ENCODE measurements around the gene SAP130.
A peak's percentile ranks its signal among the peaks of the same experiment; 100 is the strongest.

SAP130 gene

DNA sequence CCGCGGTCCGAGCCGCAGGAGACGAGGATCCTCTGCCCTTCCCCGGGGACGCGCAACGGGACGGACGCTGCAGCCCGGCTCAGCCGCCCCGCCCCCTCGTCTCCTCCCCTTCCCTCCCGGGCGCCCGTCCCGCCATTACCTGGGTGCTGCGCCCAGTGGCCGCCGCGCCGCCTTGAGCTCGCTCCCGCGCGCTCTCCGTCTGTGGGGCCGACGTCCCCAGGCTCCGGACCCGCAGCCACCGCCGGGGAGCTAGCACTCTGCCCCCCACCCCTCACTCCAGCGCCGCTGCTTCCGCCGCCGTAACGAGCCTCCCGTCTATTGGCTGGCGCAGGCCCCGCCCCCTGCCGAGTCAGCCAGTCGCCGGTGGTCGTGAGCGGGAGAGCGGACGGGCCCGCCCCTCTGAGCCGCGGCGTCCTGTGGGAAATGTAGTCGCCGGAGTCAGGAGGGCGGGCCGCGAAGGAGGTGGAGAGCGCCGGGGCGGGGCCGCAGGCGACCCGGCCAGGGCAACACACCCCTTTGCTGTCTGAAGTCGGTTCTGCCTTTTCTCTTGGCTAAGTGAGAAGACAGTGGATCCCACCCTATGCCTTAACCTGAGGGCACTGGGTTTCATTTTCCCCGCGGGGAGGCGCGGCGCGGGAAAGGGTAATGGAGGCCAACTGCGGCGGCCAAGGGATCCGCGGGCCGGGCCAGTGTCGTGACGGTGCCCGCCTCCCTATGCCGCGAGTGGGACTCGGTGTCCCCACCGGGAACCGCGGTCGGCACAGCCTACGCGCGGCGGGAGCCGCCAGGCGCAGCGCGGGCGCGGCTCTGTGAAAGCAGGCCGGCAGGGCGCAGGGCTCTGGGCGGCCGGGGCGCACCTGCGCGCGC, at the start of gene SAP130:
TSS of gene SAP130 (minus strand) at position 259 of the 867 bp plus-strand sequence. CDS start 1,767 bp downstream, outside the sequence.
- peak; percentile 85 for DNase-seq (ENCODE audit: low read depth)

DNA sequence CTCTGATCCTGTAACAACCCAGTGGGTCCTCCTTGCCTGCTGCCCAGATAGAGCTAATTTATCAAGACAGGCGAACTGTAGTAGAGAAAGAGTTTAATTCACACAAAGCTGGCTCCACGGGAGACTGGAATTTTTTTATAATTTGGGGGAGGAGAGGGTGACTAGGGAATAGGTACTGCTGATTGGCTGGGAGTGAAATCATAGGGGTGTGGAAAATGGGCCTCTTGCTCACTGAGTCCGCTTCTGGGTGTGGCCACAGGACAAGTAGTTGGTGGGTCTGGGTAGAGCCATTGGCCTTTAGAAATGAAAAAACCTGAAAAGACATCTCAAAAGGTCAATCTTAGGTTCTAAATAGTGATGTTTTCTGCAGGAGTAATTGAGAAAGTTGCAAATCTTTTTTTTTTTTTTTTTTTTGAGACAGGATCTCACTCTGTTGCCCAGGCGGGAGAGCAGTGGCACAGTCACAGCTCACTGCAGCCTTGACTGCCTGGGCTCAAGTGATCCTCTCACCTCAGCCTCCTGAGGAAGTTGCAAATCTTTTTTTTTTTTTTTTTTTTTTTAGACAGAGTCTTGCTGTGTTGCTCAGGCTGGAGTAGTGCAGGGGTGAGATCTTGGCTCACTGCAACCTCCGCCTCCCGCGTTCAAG, 48.7 kb upstream of the SAP130 start:
- DNase-seq (ENCODE audit: low read depth) = no peak

DNA sequence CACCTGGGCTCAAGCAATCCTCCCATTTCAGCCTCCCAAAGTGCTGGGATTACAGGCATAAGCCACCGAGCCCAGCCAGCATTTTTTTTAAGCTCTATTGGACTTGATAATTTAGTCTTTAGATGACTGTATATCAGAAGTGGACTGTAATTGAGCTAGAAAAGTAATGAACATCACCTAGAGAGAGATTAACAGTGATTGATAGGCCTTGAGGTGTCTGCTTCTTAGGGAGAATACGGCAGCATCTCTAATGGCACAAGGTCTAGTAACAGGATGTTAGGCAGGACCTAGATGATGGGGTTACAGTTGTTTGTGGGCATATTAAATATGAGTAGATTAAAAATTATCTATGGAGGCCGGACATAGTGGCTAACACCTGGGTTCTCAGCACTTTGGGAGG, 45.4 kb upstream of the SAP130 start:
- DNase-seq (ENCODE audit: low read depth) = no peak

DNA sequence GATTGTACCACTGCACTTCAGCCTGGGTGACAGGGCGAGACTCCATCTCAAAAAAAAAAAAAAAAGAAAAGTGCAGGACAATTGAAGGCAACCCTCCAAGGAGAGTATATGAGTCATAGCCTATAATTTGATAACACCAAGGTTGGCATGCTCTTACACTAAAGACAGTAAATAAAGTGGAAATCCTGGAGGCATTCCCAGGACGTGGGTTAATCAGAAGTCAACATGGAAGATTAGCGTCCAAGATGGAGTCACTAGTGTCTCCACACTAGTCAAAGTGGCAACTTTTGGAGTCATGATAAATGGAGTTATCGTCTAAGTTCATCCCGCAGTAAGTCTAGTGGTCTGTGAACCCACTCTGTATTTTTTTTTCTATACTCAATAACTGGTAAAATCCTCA, 41.9 kb upstream of the SAP130 start:
- DNase-seq (ENCODE audit: low read depth) = no peak

DNA sequence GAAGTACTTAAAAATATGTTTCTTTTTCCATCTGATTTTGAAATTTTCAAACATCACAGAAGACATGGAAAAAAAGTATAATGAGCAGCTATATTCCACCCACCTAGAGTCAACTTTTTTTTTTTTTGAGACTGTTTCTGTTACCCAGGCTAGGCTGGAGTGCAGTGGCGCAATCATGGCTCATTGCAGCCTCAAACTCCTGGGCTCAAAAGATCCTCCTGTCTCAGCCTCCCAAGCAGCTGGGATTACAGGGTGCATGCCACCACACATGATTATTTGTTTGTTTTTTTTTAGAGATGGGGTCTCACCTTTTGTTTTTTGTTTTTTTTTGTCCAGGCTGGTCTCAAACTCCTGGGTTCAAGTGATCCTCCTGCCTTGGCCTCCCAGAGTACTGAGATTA, 36.5 kb upstream of the SAP130 start:
- DNase-seq (ENCODE audit: low read depth) = no peak

DNA sequence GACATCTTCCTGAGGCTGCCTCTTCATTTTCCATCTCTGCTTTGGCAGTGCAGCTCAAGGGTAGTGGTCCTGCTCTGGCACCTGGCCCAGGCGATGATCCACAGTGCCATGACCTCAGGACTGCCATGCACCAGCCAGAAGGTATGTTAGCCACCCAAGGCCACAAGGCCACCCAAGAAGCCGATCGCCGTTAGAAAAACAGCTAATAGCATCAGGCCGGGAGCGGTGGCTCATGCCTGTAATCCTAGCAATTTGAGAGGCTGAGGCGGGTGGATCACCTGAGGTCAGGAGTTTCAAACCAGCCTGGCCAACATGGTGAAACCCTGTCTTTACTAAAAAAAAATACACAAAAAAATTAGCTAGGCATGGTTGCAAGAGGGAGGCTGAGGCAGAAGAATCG, 34.7 kb upstream of the SAP130 start:
- DNase-seq (ENCODE audit: low read depth) = no peak

DNA sequence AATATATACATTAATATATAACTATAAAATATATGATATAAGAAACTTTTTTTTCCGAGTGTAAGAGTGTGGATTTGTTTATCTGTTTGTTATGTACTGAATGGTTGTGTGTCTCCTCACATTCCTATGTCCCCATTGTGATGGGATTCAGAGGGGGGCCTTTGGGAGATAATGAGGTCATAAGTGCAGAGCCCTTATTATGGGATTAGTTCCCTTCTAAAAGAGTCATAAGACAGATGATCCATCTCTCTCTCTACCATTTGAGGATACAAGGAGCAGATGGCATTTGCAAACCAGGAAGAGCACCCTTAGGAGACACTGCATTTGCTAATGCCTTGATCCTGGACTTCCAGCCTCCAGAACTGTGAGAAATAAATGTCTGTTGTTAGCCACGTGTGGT, 30.3 kb upstream of the SAP130 start:
- no peak for DNase-seq (ENCODE audit: low read depth)

DNA sequence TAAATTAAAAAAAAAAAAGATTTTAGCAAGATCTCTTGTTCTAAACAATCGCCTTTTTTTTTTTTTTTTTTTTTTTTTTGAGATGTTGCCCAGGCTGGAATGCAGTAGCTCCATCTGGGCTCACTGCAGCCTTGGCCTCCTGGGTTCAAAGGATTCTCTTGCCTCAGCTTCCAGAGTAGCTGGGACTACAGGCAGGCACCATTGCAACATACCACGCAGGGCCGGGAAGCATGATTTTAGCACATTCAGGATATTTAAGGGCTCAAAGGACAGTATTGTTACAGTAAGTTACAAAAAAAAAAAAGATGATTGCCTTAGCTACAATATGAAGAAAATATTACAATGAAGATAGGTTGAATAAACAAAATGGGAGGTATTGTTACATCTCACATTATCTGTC, 29.5 kb upstream of the SAP130 start:
- DNase-seq (ENCODE audit: low read depth) = no peak

DNA sequence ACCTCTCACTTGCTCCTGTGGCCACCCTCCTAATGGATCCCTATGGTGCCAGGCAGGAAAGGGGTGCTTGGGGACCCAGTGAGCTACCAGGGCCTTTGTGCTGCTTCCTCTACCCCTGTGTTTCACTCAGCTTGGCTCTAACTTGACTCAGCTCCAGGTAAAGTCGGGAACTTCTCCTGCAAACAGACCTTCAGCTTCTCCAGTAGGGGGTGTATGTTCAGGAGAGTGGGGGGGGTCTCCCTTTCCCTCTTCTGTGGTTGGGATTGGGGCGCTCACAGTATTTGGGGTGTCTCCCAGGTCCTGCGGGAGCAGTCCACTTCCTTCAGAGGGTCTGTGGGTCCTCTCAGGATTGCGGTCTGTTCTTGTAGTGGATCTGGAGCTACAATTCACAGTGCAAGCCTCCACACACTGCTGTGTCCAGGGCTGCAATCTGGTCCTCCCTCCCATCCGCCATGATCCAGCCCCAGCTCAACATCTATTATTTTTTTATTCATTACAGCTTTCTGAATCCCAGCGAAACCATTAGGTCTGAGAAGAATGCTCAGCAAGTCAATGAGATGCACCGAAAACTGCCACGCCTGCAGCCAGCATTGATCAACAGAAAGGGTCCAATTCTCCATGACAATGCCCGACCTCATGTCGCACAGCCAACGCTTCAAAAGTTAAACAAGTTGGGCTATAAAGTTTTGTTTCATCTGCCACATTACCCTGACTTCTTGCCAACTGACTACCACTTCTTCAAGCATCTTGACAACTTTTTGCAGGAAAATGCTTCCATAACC, 26.4 kb upstream of the SAP130 start:
- no peak for DNase-seq (ENCODE audit: low read depth)

DNA sequence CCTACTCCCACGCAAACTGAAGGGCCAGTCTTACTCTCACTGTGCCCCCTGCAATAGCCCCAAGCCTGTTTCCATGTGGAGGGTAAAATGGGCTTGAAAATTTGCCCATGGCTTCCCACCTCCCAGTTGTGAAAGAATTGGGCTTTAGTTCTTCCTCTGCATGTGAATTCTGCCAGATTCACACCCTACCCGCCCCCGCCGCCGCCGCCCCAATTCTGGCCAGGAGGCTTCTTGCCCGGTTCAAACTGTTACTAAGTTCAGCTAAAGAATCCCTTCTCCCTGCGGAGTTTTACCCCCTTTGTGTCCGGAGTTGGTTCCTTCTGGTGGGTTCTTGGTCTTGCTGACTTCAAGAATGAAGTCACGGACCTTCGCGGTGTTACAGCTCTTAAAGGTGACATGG, 25.5 kb upstream of the SAP130 start:
- DNase-seq (ENCODE audit: low read depth) = no peak

DNA sequence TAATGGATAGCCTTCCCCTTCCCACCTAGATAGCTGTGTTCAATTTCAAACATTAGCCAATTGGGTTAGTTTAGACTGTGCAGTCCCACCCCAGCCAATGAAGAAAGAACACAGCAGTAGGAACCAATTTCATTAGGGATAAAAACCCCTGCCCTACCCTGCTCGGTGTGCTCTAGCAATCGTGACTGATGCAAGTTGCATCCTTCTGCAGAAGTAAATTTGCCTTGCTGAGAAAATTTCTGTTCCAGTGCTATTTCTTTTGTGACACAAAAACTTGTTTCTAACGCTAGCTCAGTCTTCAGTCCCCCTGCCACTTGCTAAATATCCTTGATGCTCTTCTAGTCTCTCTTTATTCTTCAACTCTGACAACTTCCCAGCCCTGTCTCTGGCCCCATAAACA, 15.2 kb upstream of the SAP130 start:
- no peak for DNase-seq (ENCODE audit: low read depth)

DNA sequence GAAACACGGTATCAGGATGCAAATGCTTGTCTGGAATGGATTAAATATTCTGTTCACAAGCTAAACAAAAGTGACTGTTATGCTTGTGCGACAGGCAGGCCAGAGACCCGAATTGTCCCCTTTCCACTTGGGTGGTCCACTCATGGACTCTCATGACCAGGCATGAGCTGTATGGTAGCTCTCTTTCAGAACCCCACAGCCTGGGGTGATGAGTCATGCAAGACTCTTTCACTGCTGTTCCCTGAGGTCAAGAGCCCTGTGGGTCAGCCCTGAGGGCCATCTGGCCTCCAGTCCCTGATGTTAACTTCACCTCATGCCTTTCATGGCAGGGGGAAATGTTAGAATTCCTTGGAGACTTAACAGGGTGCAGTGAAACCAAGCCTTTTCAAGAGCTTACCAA, 13.7 kb upstream of the SAP130 start:
- no peak for DNase-seq (ENCODE audit: low read depth)

DNA sequence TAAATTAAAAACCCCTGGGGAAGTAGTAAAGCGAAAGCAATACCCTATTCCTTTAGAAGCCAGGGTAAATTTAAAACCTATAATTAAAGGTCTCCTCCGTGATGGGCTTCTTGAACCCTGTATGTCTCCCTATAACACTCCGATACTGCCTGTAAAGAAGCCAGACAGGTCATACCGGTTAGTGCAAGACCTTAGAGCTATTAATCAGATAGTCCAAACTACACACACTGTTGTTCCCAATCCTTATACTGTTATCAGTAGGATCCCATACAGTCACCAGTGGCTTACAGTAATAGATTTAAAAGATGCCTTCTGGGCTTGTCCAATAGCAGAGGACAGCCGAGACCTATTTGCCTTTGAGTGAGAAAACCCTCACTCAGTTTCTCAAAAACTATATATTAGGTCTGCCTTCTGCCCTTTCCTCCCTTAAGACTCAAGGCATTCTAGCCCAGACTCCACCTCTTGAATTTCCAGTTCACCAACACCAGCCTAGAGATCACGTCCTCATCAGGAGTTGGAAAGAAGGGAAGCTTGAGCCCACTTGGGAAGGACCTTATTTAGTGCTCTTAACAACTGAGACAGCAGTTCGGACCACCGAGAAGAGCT, 12.4 kb upstream of the SAP130 start:
- DNase-seq (ENCODE audit: low read depth) = no peak

DNA sequence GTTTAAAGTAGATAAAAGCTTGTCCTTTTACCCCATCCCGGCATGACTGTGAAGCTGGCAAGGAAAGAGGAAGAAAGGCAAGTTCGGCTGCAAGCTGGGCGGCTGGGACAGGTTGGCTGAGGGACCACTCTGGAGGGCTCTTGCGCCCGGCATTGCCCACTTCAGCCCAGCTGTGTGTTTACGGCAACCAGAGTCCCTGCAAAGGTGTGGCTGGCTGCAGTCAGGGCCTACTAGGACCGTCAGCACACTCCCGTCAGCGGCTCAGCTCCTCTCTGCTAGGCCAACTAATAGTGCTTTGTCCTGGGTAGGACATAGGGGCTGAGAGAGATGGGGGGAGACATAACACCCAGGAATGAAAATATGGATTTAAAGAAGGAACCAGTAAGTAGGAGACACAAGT, 11.7 kb upstream of the SAP130 start:
- DNase-seq (ENCODE audit: low read depth) = no peak

DNA sequence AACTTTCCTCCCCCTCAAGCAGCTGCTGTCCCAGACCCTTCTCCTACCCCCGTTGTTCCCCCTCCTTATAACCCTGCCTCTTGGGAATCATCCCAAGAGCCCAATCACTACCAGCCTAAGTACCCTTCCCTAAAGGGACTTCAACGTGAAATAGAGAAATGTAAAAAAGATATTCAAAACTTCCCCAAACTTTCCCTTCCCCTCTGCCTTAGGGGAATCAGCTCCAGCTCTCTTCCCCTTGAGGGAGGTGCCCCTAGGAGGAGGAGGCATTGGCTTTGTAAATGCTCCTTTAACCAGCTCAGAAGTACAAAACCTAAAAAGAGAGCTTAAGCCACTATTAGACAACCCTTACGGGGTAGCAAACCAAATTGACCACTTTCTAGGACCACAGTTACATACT, 10.6 kb upstream of the SAP130 start:
- no peak for DNase-seq (ENCODE audit: low read depth)

DNA sequence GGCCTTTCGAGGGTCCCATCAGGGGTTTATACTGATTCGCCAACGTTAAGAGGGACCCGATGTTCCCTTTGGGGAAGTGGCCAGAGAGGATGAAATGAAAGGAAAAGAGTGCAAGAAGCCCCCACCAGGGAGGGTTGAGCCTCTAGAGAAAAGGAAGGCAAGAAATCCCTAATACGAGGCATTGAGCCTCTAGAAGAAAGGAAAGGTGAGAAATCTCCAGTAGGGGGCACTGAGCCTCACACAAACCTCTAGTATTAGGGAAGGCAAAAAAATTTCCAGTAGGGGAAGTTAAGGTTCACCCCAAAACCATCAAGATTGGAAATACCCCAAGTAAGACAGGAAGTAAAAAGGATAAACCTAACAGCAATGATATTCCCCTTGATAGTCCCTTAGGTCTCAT, 9.8 kb upstream of the SAP130 start:
- DNase-seq (ENCODE audit: low read depth) = no peak

DNA sequence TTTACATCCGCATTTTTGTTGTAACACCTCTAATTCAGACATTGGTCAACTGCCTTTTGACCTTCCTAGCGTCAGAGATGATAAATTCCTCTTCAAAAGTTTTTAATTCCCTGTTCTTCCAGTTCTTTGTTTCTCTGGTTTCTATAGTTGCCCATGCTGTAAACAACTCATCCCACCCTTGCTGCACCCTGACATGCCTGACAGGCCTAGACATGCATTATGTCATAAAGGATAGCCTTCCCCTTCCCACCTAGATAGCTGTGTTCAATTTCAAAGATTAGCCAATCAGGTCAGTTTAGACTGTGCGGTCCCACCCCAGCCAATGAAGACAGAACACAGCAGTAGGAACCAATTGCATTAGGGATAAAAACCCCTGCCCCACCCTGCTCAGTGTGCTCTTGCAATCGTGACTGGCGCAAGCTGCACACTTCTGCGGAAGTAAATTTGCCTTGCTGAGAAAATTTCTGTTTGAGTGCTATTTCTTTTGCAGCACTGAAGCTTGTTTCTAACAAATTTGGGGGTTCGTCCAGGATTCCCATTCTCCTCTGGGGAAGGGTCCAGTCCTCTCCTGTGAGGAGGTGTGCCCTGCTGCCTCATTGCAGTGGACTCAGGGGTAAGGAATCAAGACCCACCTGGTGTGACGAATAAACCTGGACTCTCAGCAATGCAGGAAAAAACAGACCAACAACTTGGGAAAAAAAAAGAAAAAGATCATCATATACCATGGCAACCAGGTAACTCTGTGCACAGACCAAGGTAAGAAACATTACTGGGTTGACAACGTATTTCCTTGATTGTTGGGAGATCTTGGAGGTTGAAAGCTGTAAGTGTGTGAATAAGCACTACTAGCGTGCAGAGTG, 9.1 kb upstream of the SAP130 start:
- DNase-seq (ENCODE audit: low read depth) = no peak

DNA sequence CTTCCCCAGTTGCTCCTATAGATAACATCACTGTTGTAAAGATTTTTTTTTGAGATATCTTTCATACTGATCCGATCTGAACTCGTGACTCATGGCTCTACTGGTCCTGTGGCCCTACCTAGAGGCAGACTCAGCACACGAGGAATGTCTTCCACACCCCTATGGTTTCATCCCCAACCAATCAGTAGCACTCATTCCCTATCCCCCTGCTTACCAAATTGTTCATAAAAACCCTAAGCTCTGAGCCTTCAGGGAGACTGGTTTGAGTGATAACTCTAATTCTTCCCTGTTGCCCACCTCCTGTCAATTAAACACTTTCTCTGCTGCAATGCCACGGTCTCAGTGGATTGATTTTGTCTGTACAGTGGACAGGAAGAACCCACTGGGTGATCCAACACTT, 4.2 kb upstream of the SAP130 start:
- DNase-seq (ENCODE audit: low read depth) = no peak

DNA sequence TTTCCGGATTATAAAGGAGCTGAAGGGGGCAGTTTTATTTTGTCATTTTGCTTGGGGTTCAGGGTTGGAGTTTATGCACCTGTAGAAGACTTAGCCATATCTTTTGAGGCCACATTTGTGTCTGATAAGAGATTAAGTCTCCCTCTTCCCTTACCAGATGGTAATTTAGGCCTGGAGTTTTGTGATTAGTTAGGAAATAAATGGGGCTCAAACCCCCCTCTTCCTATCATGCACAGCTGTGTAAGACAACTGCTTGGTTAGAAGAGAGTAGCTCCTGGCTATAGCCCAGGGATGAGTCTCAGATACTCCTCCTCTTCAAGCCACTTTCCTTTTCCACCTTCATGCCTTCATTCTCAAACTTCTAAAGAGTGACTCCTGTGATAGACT, 802 bp upstream of the SAP130 start:
- no peak for DNase-seq (ENCODE audit: low read depth)

DNA sequence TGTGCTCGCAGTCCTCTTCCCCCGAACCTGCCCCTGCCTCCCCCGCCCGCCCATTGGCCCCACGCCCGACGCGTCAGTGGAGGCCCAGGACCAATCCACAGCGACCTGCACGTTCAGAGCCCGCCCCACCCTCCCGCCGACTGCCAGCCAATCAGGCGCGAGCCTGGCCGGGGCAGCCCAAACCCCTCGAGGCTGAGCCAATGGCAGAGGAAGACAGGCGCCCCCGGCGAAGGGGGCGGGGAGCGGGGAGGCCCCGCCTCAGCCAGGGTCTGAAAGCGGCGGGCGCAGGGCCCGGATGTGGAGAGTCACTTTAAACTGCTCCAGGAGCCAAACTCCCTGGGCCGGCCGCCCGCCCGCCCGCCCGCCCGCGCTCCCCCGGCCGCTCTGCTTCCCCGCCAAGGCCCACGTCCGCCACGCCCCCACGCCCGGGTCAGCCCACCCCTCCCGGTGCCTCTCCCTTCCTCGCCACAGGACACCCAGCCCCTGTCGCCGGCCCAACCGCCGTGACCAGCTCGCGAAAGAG, 520 bp downstream of the SAP130 start:
- DNase-seq (ENCODE audit: low read depth) = peak; percentile 99
